HEK293T (cell line): ENCODE results near the gene KLRC4.
"Not testable (repeated sequence)": the region's sequence is repeated elsewhere in the genome, so short reads cannot be mapped to it uniquely, and the experiment has no call there.

Source experiments
- CTCF ChIA-PET: fragments of 350-600 bp; formaldehyde crosslinking; extraction: SDS; loops from one replicate; lab custom pipeline; 2021; ENCODE audit warnings: antibody characterized with exemption, inconsistent platforms; lab: Yijun Ruan, JAX
- POLR2A ChIA-PET: fragments of 350-600 bp; formaldehyde crosslinking; extraction: SDS; loops from one replicate; lab custom pipeline; 2020; ENCODE audit warnings: antibody characterized with exemption, inconsistent platforms; lab: Yijun Ruan, JAX
- DNase-seq: peaks from one replicate; pipeline ENCODE4 v3.0.0; 2012; ENCODE audit warnings: mixed read lengths; ENCODE audit errors: extremely low spot score
- ARNT ChIP-seq: fragments of 450-650 bp; IDR thresholded peaks from 2 replicates; pipeline ENCODE4 v1.6.1; 2017; ENCODE audit warnings: mild to moderate bottlenecking
- BHLHE40 ChIP-seq: fragments of 450-650 bp; IDR thresholded peaks from 2 replicates; pipeline ENCODE4 v1.6.1; 2016; ENCODE audit warnings: mild to moderate bottlenecking, moderate library complexity, borderline replicate concordance
- CTBP1 ChIP-seq: fragments of 450-650 bp; IDR thresholded peaks from 2 replicates; pipeline ENCODE4 v1.6.1; 2016; ENCODE audit warnings: borderline replicate concordance
- ELF4 ChIP-seq: fragments of 450-650 bp; IDR thresholded peaks from 2 replicates; pipeline ENCODE4 v1.6.1; 2017; ENCODE audit warnings: antibody characterized with exemption
- FOXA1 ChIP-seq: fragments of 450-650 bp; IDR thresholded peaks from 2 replicates; pipeline ENCODE4 v1.6.1; 2016; ENCODE audit warnings: mild to moderate bottlenecking
- FOXK2 ChIP-seq: fragments of 450-650 bp; IDR thresholded peaks from 2 replicates; pipeline ENCODE4 v1.6.1; 2016; ENCODE audit warnings: mild to moderate bottlenecking
- FOXM1 ChIP-seq: fragments of 450-650 bp; IDR thresholded peaks from 2 replicates; pipeline ENCODE4 v1.6.1; 2017; ENCODE audit warnings: mild to moderate bottlenecking, borderline replicate concordance
- HDGF ChIP-seq: fragments of 450-650 bp; IDR thresholded peaks from 2 replicates; pipeline ENCODE4 v1.6.1; 2017; ENCODE audit warnings: antibody characterized with exemption, borderline replicate concordance
- L3MBTL2 ChIP-seq: fragments of 450-650 bp; conservative IDR thresholded peaks from 2 replicates; pipeline ENCODE4 v1.6.1; 2016; ENCODE audit warnings: mild to moderate bottlenecking
- LEF1 ChIP-seq: fragments of 450-650 bp; IDR thresholded peaks from 2 replicates; pipeline ENCODE4 v1.6.1; 2017; ENCODE audit warnings: mild to moderate bottlenecking, borderline replicate concordance
- NFRKB ChIP-seq: fragments of 450-650 bp; IDR thresholded peaks from 2 replicates; pipeline ENCODE4 v1.6.1; 2016; ENCODE audit warnings: mild to moderate bottlenecking, moderate library complexity
- PKNOX1 ChIP-seq: fragments of 450-650 bp; IDR thresholded peaks from 2 replicates; pipeline ENCODE4 v1.6.1; 2016
- SP1 ChIP-seq: fragments of 450-650 bp; IDR thresholded peaks from 2 replicates; pipeline ENCODE4 v1.6.1; 2017
- SUZ12 ChIP-seq: fragments of 450-650 bp; IDR thresholded peaks from 2 replicates; pipeline ENCODE4 v1.6.1; 2016; ENCODE audit warnings: mild to moderate bottlenecking
- TARDBP ChIP-seq: fragments of 450-650 bp; IDR thresholded peaks from 2 replicates; pipeline ENCODE4 v1.6.1; 2016
- ZNF384 ChIP-seq: fragments of 450-650 bp; IDR thresholded peaks from 2 replicates; pipeline ENCODE4 v1.6.1; 2016

Gene KLRC4

GRCh38 chr12:10425938-10426337, 16.4 kb upstream of the KLRC4 start:
- DNase-seq, POLR2A ChIA-PET, CTCF ChIA-PET: not testable (repeated sequence)

DNA sequence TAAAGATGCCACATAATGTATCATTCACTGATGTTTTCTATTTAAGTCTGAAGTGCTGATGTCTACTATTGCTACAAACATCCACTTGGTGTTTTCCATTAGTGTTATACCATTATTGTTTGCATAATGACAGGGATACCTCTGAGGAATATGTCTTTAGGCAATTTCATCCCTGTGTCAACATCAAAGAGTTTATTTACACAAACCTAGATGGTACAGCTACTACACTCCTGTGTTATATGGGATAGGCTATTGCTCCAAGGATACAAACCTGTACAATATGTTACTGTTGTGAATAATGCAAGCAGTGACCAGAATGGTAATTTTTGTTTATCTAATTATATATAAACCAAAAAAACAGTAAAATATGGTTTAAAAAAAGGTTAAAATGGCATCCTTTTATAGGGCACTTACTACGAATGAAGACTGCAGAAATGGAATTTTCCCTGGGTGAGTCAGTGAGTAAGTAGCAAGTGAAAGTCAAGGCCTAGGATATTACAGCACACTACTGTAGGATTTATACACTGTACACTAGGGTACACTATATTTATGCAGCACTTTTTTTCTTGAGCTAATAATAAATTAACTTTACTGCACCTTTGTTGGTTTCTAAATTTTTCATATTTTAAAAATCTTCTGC, 14.8 kb upstream of the KLRC4 start:
- POLR2A ChIA-PET, DNase-seq, CTCF ChIA-PET: not testable (repeated sequence)

GRCh38 chr12:10422159-10422558, 12.6 kb upstream of the KLRC4 start:
- DNase-seq, POLR2A ChIA-PET, CTCF ChIA-PET: not testable (repeated sequence)

DNA sequence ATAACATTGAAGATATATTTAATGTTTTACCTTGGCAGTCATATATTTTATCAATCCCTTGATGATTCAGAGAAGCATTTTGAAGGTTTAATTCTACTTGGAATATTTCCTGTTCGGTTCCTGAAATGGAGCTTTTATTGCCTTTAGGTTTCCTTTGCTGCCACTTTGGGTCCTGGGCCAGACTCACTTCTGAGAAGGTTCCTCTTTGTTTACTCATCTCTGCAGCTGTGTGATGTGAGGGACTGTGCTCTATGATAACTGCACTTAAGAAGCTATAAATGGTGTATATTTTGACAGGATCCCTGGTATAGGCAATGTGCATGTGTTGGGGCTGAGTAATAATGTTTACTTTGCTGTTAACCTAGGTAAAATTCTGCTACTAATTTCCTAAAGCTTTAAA, 10.8 kb upstream of the KLRC4 start, which contains the start of gene KLRC3:
Gene KLRC3, minus strand, starts transcription at position 262 of the 400 bp plus-strand sequence. Its CDS starts 45 bp downstream, at position 217.
- CTCF ChIA-PET, DNase-seq, POLR2A ChIA-PET: not testable (repeated sequence)

GRCh38 chr12:10408842-10409241, 715 bp downstream of the KLRC4 start:
- no peak for DNase-seq
- ChIA-PET CTCF (no interaction called here), POLR2A (no interaction called here)
- no peak for TF ChIP-seq SP1
- no peak for TF ChIP-seq NFRKB
- TF ChIP-seq L3MBTL2, result no peak
- no peak for TF ChIP-seq FOXM1
- no peak for TF ChIP-seq TARDBP
- TF ChIP-seq SUZ12, result no peak

GRCh38 chr12:10406725-10407124, 2.8 kb downstream of the KLRC4 start:
- ChIA-PET CTCF (no interaction called here), POLR2A (interaction anchor here (0.9 kb wide), 1 partner anchor 43 kb away, joined by 3 read pairs; no protein-coding TSS in a partner anchor)
- no peak for DNase-seq
- TF ChIP-seq TARDBP, result no peak

- POLR2A ChIA-PET, result no interaction called here
- CTCF ChIA-PET, result no interaction called here
- no peak for DNase-seq
- TF ChIP-seq BHLHE40, result no peak
- TF ChIP-seq CTBP1, result no peak
- TF ChIP-seq FOXA1, result no peak
- TF ChIP-seq ARNT, result no peak
- no peak for TF ChIP-seq TARDBP
These were observed 4.3 kb downstream of the KLRC4 start for GRCh38 chr12:10405294-10405693.

DNA sequence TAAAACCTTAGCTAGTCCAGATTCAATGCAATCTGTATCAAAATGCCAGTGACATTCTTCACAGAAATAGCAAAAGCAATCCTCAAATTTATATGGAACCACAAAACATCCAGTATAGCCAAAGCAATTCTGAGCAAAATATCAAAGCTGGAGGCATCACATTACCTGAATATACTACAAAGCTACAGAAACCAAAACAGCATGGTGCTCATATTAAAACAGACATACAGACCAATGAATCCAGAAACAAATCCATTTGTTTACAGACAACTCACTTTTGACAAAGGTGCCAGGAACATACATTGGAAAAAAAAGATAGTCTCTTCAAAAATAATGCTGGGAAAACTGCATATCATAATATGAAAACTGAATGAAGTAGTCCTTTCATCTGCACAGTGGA, 4.8 kb downstream of the KLRC4 start:
- CTCF ChIA-PET, result no interaction called here
- no peak for TF ChIP-seq FOXA1
- TF ChIP-seq SP1, result no peak
- TF ChIP-seq PKNOX1, result no peak
- no peak for TF ChIP-seq CTBP1
- no peak for TF ChIP-seq L3MBTL2
- no peak for TF ChIP-seq NFRKB
- no peak for TF ChIP-seq ELF4
- TF ChIP-seq SUZ12, result no peak
- TF ChIP-seq HDGF, result no peak
- no peak for TF ChIP-seq ZNF384
- TF ChIP-seq ARNT, result no peak
- no peak for TF ChIP-seq FOXK2
- TF ChIP-seq LEF1, result no peak
- TF ChIP-seq BHLHE40, result no peak
- TF ChIP-seq FOXM1, result no peak
- no peak for TF ChIP-seq TARDBP
- POLR2A ChIA-PET, result no interaction called here
- no peak for DNase-seq

DNA sequence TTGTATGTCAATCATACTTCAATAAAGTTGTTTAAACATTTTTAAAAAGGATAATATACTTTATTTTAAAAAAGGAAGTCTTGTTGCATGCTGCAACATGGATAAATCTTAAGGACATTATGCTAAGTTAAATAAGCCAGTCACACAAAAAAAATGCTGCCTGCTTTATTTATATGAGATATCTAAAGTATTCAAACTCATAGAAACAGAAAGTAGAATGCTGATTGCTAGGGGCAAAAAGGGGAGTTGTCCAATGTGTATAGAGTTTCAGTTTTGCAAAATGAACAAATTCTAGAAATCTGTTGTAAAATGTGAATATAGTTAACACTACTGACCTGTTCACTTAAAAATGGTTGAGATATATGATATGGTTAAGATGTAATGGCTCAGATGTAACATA, 8.7 kb downstream of the KLRC4 start:
- TF ChIP-seq BHLHE40 (no peak), FOXM1 (no peak), FOXA1 (no peak)
- ChIA-PET POLR2A (interaction anchor here (1.2 kb wide), 1 partner anchor 36 kb away, joined by 3 read pairs; no protein-coding TSS in a partner anchor), CTCF (interaction anchor here (0.7 kb wide), 1 partner anchor 1181 kb away, joined by 3 read pairs; no protein-coding TSS in a partner anchor)
- no peak for DNase-seq
